ENCODE results near the gene GLIPR1L1.

GLIPR1L1 gene

DNA sequence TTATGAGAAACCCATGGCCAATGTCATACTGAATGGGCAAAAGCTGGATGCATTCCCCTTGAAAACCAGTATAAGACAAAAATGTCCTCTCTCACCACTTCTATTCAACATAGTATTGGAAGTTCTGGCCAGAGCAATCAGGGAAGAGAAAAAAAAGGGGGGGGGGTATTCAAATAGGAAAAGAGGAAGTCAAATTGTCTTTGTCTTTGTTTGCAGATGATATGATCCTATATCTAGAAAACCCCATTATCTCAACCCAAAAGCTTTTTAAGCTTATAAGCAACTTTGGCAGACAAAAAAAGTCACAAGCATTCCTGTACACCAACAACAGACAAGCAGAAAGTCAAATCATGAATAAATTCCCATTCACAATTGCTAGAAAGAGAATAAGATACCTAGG, 19.5 kb downstream of the GLIPR1L1 start:
- no peak for FAIRE-seq

DNA sequence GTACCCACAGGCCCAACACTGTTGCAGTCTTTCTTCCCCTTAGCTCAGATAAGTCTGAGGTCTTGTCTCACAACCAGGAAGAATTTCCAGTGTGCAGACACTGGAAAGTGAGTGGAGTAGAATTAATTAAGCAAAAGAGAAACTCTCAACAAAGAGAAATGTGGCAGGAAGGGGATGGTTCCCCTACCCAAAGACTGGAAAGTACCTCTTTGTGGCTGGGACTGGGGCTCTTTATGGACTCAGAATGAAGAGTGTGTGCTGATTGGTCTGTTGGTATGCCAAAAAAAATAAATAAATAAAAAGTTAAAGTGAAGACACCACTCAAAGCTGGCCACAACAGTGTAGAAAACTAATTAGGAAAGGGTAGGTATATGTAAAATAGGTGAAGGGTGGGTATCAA, 26.4 kb downstream of the GLIPR1L1 start:
- no peak for FAIRE-seq

DNA sequence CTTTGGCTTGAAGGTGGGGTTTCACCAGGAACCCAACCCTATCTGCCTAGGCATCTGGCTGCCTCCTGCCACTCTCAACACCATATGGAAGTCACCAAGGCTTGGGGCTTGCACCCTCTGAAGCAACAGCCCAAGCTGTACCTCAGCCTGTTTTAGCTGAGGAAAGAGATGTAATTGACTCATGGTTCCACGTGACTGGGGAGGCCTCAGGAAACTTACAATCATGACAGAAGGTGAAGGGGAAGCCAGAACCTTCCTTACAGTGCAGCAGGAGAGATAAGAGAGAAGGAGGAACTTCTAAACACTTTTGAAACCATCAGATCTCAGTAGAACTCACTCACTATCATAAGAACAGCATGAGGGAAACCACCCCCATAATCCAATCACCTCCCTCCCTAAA, 26.9 kb downstream of the GLIPR1L1 start:
- no peak for FAIRE-seq

DNA sequence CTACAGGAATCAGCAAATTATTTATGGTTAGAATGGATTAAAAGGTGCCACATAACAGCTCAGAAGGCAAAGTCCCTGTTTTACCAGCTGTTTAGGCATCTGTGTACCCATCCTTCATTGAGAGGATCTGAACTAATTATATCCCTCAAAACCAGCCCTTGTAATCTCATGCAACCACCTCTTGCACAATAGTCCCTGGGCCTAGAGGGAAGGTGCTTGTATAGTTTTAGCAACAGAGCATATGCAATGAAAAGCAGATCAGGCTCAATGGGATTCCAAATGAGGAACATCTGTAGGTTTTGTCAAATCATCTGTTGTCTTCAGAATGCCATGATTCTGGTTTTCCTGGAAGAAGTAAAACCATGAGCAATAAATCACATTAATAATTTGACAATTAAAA, 30.4 kb downstream of the GLIPR1L1 start:
- no peak for FAIRE-seq

DNA sequence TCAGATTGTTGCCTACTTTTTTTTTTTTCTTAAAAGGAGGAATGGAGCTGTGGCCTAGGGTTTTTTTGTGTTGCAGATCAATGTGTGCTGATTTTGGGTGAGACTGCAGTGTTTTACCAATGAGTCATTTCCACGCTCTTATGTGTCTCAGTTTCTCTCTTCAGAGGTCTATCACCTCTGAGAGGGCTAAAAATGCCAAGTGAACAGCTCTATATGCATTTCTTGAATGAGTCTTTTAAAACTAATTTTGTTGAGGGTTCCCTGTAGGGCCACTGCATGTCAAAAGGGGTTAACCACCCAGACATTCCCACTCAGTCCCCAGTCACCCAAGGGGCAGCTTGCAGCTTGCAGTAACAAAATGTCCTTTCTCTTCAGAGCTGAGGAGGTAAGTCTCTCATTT, 32.2 kb downstream of the GLIPR1L1 start:
- FAIRE-seq, result no peak

DNA sequence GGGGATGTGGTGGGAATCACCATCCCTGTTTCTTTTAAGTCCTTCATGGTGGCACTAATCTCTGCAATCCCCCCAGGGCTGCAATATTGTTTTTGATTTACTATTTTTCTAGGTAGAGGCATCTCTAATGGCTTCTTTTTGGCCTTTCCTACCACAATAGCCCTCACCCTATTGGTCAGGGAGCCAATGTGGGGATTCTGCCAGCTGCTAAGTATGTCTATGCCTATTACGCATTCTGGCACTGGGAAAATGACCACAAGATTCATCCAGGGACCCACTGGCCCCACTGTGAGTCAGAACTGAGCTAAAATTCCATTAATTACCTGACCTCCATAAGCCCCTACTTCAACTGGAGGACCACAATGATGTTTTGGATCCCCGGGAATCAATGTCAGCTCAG, 40.5 kb downstream of the GLIPR1L1 start:
- no peak for FAIRE-seq

DNA sequence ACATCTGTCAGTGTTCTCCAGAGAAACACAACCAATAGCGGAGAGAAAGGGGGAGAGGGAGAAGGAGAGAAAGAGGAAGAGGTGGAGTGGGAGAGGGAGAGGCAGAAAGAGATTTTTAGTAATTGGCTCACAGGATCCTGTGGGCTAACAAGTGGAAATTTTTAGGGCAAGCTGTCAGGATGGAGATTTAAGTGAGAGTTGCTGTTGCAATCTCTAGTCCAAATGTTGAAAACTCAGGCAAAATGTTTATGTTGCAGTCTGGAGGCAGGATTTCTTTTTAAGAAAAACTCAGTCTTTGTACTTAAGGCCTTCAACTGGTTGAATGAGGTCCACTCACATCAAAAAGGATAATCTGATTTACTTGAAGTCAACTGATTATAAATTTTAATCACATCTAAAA, 43.9 kb downstream of the GLIPR1L1 start:
- no peak for FAIRE-seq

DNA sequence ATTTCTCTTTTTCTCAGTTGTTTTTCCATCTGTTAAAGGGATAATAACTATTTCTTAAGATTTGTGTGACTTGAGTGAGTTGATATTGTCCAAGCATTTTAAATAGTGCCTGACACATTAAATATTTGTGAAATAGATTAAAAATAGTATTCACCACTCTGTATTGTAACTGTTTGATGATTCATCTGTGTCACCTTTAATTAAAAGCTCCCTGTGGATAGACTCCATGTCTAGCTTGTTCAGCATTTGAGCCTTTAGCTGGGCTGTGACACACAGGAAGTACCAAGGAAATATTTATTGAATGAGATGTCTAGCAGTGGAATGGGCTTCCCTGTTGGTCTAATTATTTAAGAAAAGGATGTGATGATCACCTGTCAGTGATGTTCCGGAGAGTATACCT, 54.6 kb downstream of the GLIPR1L1 start:
- FAIRE-seq, result no peak

DNA sequence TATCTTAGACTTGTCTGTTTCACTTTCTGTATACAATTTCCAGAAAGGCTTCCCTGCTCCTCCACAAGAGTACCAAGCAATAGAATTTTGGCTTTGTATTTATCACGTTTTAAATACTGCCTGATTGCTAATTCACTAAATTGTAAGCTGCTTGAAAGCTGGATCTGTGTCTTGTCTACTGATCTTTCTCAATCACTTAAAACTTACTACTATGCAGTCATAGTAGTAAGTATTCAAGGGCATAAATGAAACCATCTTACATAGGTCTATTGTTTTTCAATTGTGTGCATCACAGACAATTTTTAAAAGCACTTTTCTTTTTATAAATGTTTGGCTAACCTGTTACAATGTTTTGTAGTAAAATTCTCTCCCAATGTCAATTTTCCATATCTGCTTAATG, 55.2 kb downstream of the GLIPR1L1 start:
- no peak for FAIRE-seq

DNA sequence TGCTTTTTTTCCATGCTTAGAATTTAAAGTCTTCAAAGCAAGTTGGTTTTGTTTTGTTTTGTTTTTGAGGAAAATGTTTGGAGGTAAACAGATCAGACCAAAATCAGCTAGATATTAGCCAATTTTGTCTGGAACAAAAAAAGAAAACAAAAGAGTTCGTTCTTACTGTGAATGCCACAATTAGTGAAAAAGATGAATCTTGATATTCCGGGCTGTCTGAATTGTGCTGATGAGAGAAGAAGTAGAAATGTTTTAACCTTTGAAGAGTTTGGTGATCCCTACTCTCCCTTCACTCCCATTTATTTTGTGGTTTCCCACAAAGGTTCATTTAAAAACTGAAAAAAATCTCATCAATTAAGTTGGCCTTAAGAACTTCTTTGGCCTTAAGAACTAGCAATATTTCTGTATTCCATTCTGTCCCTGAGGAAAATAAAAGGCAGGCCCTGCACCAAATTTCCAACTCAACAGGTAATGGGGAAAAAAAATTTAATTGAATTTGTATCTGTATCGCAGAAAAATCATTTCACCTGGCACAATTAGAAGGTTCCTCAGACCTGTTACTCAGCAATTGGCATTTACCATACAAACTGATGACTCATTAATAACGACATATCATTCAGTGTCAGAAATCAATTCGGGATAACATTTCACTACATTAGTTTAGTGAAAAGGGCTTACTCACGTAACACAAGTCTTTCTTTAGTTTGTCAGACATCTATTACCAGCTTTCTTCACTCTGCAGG, 55.9 kb downstream of the GLIPR1L1 start:
- no peak for FAIRE-seq

DNA sequence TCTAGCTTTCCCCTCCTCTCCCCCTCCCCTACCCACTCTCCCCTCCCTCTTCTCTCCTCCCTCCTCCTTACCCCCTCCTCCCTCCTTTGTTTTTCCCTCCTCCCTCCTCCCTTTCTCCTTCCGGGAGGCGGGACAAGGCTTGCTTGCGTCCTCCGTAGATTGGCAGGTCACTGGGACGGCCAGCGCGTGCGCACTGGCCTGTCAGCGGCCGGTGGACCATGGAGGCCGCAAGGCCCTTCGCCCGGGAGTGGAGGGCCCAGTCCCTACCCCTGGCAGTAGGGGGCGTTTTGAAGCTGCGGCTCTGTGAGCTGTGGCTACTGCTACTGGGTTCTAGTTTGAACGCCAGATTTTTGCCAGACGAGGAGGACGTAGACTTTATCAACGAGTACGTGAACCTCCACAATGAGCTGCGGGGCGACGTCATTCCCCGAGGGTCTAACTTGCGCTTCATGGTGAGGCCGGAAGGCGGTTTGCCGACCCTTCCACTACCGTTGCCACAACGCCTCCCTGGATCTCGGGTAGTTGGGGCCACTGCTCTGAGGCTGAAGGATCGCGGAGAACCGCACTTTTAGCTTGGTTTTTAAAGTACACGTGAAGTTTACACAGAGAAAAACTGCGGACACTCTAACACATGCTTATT, 56.5 kb downstream of the GLIPR1L1 start, which contains the start of gene GLIPR1L2:
TSS of gene GLIPR1L2 (plus strand) at position 191 of the 640 bp plus-strand sequence. CDS start at position 219, 28 bp downstream.
- FAIRE-seq, result no peak

DNA sequence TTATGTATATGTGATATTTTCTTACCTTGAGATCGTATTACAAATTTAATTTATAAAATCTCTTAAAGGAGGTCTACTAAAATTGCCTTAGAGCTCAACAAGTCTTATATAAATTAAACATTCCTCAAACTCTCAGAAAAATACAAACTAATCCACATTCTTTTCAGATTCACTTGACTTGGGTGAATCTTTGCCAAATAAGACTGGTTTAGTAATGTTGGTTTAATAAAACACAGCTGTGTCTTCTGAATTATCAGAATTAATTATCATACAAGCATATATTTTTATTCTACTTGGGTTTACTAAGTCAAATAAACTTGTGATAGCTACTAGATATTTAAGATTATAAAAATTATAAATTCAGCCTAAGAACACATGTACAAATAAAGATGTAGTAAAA, 69.8 kb downstream of the GLIPR1L1 start:
- peak; percentile 22 for FAIRE-seq

DNA sequence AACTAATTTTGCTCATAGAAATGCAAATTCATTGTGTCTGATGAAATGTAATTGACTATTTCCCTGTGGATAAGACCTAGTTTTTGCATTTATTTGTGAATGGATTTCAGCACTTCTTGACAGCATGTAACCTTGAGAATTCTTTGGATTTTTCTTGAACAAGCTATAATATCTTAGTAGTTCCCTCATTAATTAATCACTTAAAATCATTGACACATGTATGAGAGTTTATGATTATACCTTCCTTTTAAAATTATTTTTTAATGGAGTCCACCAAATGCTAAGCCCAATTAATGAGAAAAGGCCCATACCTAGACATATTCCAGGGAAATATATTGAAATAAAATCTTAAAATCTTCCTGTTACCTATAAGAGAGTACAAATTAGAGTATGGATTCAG, 73.2 kb downstream of the GLIPR1L1 start:
- no peak for FAIRE-seq

DNA sequence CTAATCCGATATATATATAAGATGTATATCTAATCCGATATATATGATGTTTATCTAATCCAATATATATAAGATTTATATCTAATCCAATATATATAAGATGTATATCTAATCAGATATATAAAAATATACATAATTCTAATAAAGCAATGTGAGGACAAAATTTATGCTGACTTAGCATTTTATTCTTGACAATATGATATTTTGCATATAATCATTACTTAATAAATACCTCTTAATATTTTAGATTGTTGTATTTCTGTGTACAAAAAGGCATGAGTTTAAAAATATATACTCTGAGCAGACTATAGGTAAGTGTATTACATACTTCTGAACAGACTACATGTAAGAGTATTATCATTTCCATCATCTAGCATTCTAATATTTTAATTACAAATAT, 75.4 kb downstream of the GLIPR1L1 start:
- FAIRE-seq, result no peak

DNA sequence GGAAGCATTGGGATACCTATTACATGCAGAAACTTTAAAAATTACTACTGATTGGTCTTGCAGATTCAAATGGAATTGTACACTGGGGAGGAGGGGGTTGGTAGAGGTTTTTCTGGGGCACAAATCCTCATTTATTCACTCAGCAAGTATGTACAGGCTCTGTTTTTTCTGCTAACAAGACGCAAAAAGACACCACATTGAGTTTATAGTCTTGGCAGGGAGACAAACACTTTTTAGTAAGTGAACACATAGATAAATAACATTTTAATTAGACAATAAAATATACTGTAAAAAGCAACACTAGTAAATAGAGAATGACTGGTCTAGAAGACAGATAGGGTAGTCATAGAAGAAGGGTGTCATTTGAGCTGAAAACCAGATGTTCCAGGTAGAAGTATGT, 80.2 kb downstream of the GLIPR1L1 start:
- FAIRE-seq, result no peak

DNA sequence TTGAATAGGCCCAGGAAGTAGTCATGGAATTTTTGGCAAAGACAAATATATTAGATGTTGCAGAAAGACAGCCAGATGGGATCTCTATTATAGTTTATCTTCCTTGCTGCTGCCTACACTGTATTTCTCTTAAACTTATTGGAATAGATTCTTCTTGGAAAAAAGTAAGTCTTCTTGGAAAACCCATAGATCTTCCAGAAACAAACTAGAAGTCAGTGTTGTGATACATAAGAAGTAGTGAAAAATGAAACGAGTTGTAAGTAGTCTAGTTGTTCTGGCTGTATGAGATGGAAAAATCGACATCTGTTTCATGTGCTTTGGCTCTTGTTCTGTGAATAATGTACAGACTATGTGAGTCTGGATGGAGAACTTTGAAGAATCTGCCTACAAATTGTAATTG, 85.4 kb downstream of the GLIPR1L1 start:
- no peak for FAIRE-seq
